ENCODE measurements around the gene ATP1A4.

DNA sequence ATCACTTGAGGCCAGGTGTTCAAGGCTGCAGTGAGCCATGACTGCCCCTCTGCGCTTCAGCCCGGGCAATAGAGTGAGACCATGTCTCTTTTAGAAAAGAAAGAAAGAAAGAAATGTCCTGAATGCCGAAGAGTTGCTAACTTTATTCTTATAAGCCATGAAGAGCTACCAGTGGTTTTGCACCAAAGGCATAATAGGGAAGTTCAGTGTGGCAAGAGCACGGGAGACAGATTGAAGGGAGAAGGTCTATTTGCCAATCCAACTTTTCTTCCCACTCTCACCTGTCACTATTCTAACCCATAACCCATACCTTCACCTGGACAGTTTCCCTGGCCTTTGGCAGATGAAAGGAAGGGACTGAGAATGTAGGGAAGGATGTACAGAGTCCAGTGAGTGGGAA lies 49.4 kb downstream of the ATP1A4 start:
- no peak for TF ChIP-seq CTCF (IDR thresholded peaks at IDR 0.05)
- TF ChIP-seq POLR2A (IDR thresholded peaks at IDR 0.05): no peak

All from right lobe of liver (tissue), 4 donors.